ENCODE measurements around the gene SLC16A3.

Gene SLC16A3

GRCh38 chr17:82278308-82278707 is 49.5 kb downstream of the SLC16A3 start:
- no peak overlapping the region for H3K4ac ChIP-seq (ENCODE audit: low read depth, low read length)
- no peak overlapping the region for H3K14ac ChIP-seq (ENCODE audit: low read length)
- no peak overlapping the region for H3K18ac ChIP-seq (ENCODE audit: low read length)
- no peak overlapping the region for H2BK120ac ChIP-seq (ENCODE audit: insufficient read depth, low read length, poor library complexity)
- H3K9me3 ChIP-seq (ENCODE audit: insufficient read depth, low read depth, low read length) = peaks cover 7% of the 10 kb centered on the region
- H3K4me3 ChIP-seq (ENCODE audit: low read depth, low read length) = no peak overlapping the region
- no peak overlapping the region for H4K8ac ChIP-seq (ENCODE audit: low read depth, low read length)
- H3K4me2 ChIP-seq (ENCODE audit: low read length) = no peak overlapping the region
- H4K12ac ChIP-seq (ENCODE audit: low read depth, low read length) = no peak overlapping the region
- peaks cover 6 to 7% of the 10 kb centered on the region in 2 experiments for H3K4me1 ChIP-seq (ENCODE audit: control insufficient read depth in 1 of 2, insufficient read depth in 2 of 2, low read length in 2 of 2)
- H2AFZ ChIP-seq (ENCODE audit: insufficient read depth, low read length, poor library complexity) = no peak overlapping the region
- WGBS (ENCODE audit: extremely low coverage, insufficient coverage, insufficient read length) = no CpG with 5 or more reads among the region's 9 CpGs
- H2BK12ac ChIP-seq (ENCODE audit: low read length) = no peak overlapping the region
- H3K9ac ChIP-seq (ENCODE audit: low read length) = no peak overlapping the region
- H3K27ac ChIP-seq (ENCODE audit: low read depth, low read length) = no peak overlapping the region
- no peak overlapping the region for H4K91ac ChIP-seq (ENCODE audit: low read depth, low read length)
- H3K79me1 ChIP-seq (ENCODE audit: low read length) = peaks cover 4% of the 10 kb centered on the region
- DNase-seq = no peak
- peaks cover 5% of the 10 kb centered on the region for H3K79me2 ChIP-seq (ENCODE audit: control insufficient read depth, insufficient read depth, low read length, poor library complexity)
- no peak overlapping the region for H3K23ac ChIP-seq (ENCODE audit: low read length)
- H2AK5ac ChIP-seq (ENCODE audit: low read length) = no peak overlapping the region
- no peaks in the 10 kb centered on the region for H3K36me3 ChIP-seq (ENCODE audit: control insufficient read depth in 1 of 2, insufficient read depth in 2 of 2, low read length in 2 of 2)
- no peak overlapping the region for H2BK5ac ChIP-seq (ENCODE audit: low read depth, low read length, poor library complexity)
- no peaks in the 10 kb centered on the region for H3K27me3 ChIP-seq (ENCODE audit: insufficient read depth, low read length)

- Histone ChIP-seq H3K23ac (ENCODE audit: low read length) (no peak overlapping the region), H2BK5ac (ENCODE audit: low read depth, low read length, poor library complexity) (no peak overlapping the region), H3K9ac (ENCODE audit: low read length) (no peak overlapping the region), H4K91ac (ENCODE audit: low read depth, low read length) (no peak overlapping the region), H3K18ac (ENCODE audit: low read length) (no peak overlapping the region), H3K14ac (ENCODE audit: low read length) (no peak overlapping the region), H3K4me2 (ENCODE audit: low read length) (no peak overlapping the region), H3K4ac (ENCODE audit: low read depth, low read length) (no peak overlapping the region), H2BK12ac (ENCODE audit: low read length) (no peak overlapping the region), H2AFZ (ENCODE audit: insufficient read depth, low read length, poor library complexity) (no peak overlapping the region), H2AK5ac (ENCODE audit: low read length) (no peak overlapping the region), H3K27me3 (ENCODE audit: insufficient read depth, low read length) (no peaks in the 10 kb centered on the region), H4K8ac (ENCODE audit: low read depth, low read length) (no peak overlapping the region), H3K79me2 (ENCODE audit: control insufficient read depth, insufficient read depth, low read length, poor library complexity) (peaks cover under 1% of the 10 kb centered on the region), H3K27ac (ENCODE audit: low read depth, low read length) (no peak overlapping the region), H3K9me3 (ENCODE audit: insufficient read depth, low read depth, low read length) (peaks cover 7% of the 10 kb centered on the region), H3K4me1 (ENCODE audit: control insufficient read depth in 1 of 2, insufficient read depth in 2 of 2, low read length in 2 of 2) (peaks cover 4 to 5% of the 10 kb centered on the region in 2 experiments), H3K36me3 (ENCODE audit: control insufficient read depth in 1 of 2, insufficient read depth in 2 of 2, low read length in 2 of 2) (no peaks in the 10 kb centered on the region), H2BK120ac (ENCODE audit: insufficient read depth, low read length, poor library complexity) (no peak overlapping the region), H4K12ac (ENCODE audit: low read depth, low read length) (no peak overlapping the region), H3K4me3 (ENCODE audit: low read depth, low read length) (no peak overlapping the region), H3K79me1 (ENCODE audit: low read length) (no peaks in the 10 kb centered on the region)
- no CpG with 5 or more reads among the region's 16 CpGs for WGBS (ENCODE audit: extremely low coverage, insufficient coverage, insufficient read length)
- no peak for DNase-seq
Observed at GRCh38 chr17:82278786-82279391, 50.0 kb downstream of the SLC16A3 start.

- no peak overlapping the region for H2BK12ac ChIP-seq (ENCODE audit: low read length)
- H2BK120ac ChIP-seq (ENCODE audit: insufficient read depth, low read length, poor library complexity) = no peak overlapping the region
- H3K9ac ChIP-seq (ENCODE audit: low read length) = no peak overlapping the region
- H3K4me1 ChIP-seq (ENCODE audit: control insufficient read depth in 1 of 2, insufficient read depth in 2 of 2, low read length in 2 of 2) = no peaks in the 10 kb centered on the region
- H2AK5ac ChIP-seq (ENCODE audit: low read length) = no peak overlapping the region
- H3K9me3 ChIP-seq (ENCODE audit: insufficient read depth, low read depth, low read length) = peaks cover 7% of the 10 kb centered on the region
- no peak overlapping the region for H3K14ac ChIP-seq (ENCODE audit: low read length)
- H4K91ac ChIP-seq (ENCODE audit: low read depth, low read length) = no peak overlapping the region
- no peaks in the 10 kb centered on the region for H3K79me2 ChIP-seq (ENCODE audit: control insufficient read depth, insufficient read depth, low read length, poor library complexity)
- H4K8ac ChIP-seq (ENCODE audit: low read depth, low read length) = no peak overlapping the region
- H2BK5ac ChIP-seq (ENCODE audit: low read depth, low read length, poor library complexity) = no peak overlapping the region
- no peak overlapping the region for H3K4me2 ChIP-seq (ENCODE audit: low read length)
- no peak for DNase-seq
- H3K27ac ChIP-seq (ENCODE audit: low read depth, low read length) = no peak overlapping the region
- no peaks in the 10 kb centered on the region for H3K27me3 ChIP-seq (ENCODE audit: insufficient read depth, low read length)
- no peaks in the 10 kb centered on the region for H3K79me1 ChIP-seq (ENCODE audit: low read length)
- no peaks in the 10 kb centered on the region for H3K36me3 ChIP-seq (ENCODE audit: control insufficient read depth in 1 of 2, insufficient read depth in 2 of 2, low read length in 2 of 2)
- no peak overlapping the region for H2AFZ ChIP-seq (ENCODE audit: insufficient read depth, low read length, poor library complexity)
- WGBS (ENCODE audit: extremely low coverage, insufficient coverage, insufficient read length) = no CpG with 5 or more reads among the region's 8 CpGs
- H3K4me3 ChIP-seq (ENCODE audit: low read depth, low read length) = no peak overlapping the region
- H4K12ac ChIP-seq (ENCODE audit: low read depth, low read length) = no peak overlapping the region
- H3K4ac ChIP-seq (ENCODE audit: low read depth, low read length) = no peak overlapping the region
- H3K23ac ChIP-seq (ENCODE audit: low read length) = no peak overlapping the region
- H3K18ac ChIP-seq (ENCODE audit: low read length) = no peak overlapping the region
Observed at GRCh38 chr17:82280537-82280936, 51.7 kb downstream of the SLC16A3 start.

- peaks cover 7% of the 10 kb centered on the region for H3K9me3 ChIP-seq (ENCODE audit: insufficient read depth, low read depth, low read length)
- H2BK120ac ChIP-seq (ENCODE audit: insufficient read depth, low read length, poor library complexity) = no peak overlapping the region
- H3K79me2 ChIP-seq (ENCODE audit: control insufficient read depth, insufficient read depth, low read length, poor library complexity) = no peaks in the 10 kb centered on the region
- H3K4ac ChIP-seq (ENCODE audit: low read depth, low read length) = no peak overlapping the region
- peak overlapping the region; percentile 43 for H3K23ac ChIP-seq (ENCODE audit: low read length)
- H2BK5ac ChIP-seq (ENCODE audit: low read depth, low read length, poor library complexity) = no peak overlapping the region
- no CpG with 5 or more reads among the region's 7 CpGs for WGBS (ENCODE audit: extremely low coverage, insufficient coverage, insufficient read length)
- no peak overlapping the region for H3K9ac ChIP-seq (ENCODE audit: low read length)
- no peak for DNase-seq
- no peak overlapping the region for H4K91ac ChIP-seq (ENCODE audit: low read depth, low read length)
- no peak overlapping the region for H4K12ac ChIP-seq (ENCODE audit: low read depth, low read length)
- no peaks in the 10 kb centered on the region for H3K27me3 ChIP-seq (ENCODE audit: insufficient read depth, low read length)
- no peak overlapping the region for H2AFZ ChIP-seq (ENCODE audit: insufficient read depth, low read length, poor library complexity)
- no peak overlapping the region for H2BK12ac ChIP-seq (ENCODE audit: low read length)
- no peaks in the 10 kb centered on the region for H3K36me3 ChIP-seq (ENCODE audit: control insufficient read depth in 1 of 2, insufficient read depth in 2 of 2, low read length in 2 of 2)
- H4K8ac ChIP-seq (ENCODE audit: low read depth, low read length) = no peak overlapping the region
- no peak overlapping the region for H3K14ac ChIP-seq (ENCODE audit: low read length)
- H2AK5ac ChIP-seq (ENCODE audit: low read length) = no peak overlapping the region
- H3K27ac ChIP-seq (ENCODE audit: low read depth, low read length) = no peak overlapping the region
- H3K4me2 ChIP-seq (ENCODE audit: low read length) = no peak overlapping the region
- H3K18ac ChIP-seq (ENCODE audit: low read length) = no peak overlapping the region
- H3K4me1 ChIP-seq (ENCODE audit: control insufficient read depth in 1 of 2, insufficient read depth in 2 of 2, low read length in 2 of 2) = no peaks in the 10 kb centered on the region
- H3K4me3 ChIP-seq (ENCODE audit: low read depth, low read length) = peak overlapping the region; percentile 51
- no peaks in the 10 kb centered on the region for H3K79me1 ChIP-seq (ENCODE audit: low read length)
Observed at GRCh38 chr17:82281076-82281475, 52.2 kb downstream of the SLC16A3 start.

Measured in trophoblast cell (in vitro differentiated cells and primary cell).